HFF-Myc (cell line): ENCODE results near the gene TMCC3.

ENCODE experiments used
- DNase-seq: peaks from one replicate; pipeline ENCODE4 v3.0.0-alpha.2; 2011; ENCODE audit warnings: low read depth; ENCODE audit errors: extremely low read depth
- H3K4me3 ChIP-seq: replicated peaks from 2 replicates; pipeline ENCODE4 v1.5.1; 2011; ENCODE audit warnings: low read depth, mild to moderate bottlenecking, control low read depth, low read length
- TF ChIP-seq, protein P1 (sequence below): IDR thresholded peaks from 2 replicates; pipeline ENCODE4 v1.5.1; 2012; ENCODE audit warnings: mild to moderate bottlenecking, low read depth, low read length, control low read depth; ENCODE audit errors: missing control alignments

The TMCC3 gene

DNA sequence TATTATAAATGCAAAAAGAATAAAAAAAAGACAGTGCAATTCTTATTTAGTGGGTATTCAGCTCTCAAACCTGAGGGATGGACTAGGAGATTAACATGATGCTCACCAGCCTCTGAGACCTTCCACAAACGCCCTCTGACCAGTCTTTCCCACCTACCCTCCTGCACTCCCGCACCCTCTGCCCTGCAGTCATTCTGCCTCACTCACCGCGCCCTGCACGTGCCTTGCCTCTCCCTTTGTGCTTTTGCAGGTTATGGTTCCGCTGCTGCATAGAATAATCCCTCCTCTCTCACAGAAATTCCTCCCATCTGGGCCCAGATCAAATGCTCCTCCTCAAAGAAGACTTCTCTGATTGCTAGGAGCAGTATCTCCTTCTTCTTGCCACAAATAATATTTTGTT, 28.5 kb upstream of the TMCC3 start:
- DNase-seq: no peak
- TF ChIP-seq, protein P1, sequence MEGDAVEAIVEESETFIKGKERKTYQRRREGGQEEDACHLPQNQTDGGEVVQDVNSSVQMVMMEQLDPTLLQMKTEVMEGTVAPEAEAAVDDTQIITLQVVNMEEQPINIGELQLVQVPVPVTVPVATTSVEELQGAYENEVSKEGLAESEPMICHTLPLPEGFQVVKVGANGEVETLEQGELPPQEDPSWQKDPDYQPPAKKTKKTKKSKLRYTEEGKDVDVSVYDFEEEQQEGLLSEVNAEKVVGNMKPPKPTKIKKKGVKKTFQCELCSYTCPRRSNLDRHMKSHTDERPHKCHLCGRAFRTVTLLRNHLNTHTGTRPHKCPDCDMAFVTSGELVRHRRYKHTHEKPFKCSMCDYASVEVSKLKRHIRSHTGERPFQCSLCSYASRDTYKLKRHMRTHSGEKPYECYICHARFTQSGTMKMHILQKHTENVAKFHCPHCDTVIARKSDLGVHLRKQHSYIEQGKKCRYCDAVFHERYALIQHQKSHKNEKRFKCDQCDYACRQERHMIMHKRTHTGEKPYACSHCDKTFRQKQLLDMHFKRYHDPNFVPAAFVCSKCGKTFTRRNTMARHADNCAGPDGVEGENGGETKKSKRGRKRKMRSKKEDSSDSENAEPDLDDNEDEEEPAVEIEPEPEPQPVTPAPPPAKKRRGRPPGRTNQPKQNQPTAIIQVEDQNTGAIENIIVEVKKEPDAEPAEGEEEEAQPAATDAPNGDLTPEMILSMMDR: no peak
- H3K4me3 ChIP-seq: no peak overlapping the region

DNA sequence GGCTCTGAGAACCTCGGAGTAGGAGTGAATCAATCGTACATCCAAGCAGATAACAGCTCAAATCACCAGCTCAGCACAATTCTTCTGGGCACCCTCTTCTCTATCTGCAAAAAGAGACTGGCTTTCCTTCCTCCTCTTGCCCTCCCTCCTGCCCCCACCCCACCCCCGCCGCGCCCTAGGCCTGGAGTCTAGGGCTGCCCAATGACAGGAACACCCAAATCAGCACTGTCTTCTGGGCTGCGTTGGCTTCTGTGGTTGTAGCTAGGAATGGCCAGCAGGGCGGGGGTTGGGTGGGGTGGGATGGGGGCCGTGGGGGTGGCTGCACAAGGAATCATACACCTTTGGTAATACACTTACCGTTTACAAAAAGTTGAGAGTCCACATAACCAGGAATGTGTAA, 28.0 kb upstream of the TMCC3 start:
- TF ChIP-seq, protein P1: no peak
- H3K4me3 ChIP-seq: no peak overlapping the region
- no peak for DNase-seq

DNA sequence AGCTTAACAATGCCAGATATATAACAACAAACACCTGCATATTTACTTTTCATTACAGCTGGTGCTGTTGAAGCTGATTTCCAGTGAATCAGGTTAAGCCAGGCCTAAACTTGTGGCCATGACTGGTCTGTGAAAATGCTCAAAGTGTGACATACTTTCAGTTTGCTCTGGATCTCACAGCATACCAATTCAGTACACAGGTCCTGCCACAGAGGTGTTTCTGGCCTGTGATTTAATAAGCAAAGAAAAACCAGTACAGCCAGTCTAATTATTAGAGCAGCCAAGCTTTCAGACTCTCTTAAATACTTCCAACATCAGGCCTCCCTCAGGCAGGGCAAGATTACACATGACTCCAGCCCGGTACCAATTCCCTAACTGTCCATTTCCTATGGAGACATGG, 27.4 kb upstream of the TMCC3 start:
- TF ChIP-seq, protein P1: no peak
- H3K4me3 ChIP-seq: no peak overlapping the region
- no peak for DNase-seq

DNA sequence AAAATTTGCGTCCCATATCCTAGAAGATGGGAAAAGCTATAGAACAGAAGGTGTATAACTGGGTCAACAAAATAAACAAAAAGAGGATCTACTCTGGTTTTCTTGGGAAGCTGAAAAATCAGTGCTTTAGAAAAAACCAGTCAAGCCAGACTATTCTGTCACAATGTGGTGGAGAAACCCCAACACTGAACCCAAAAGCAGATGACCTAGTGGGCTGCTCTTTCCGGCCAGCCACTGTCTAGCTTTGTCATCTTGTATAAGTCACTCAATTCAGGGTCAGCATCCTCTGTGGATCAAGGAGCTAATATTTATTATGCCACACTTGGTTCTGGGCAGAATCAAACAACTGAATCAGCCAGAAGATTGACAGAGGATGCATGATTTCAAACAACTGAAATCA, 26.6 kb upstream of the TMCC3 start:
- TF ChIP-seq, protein P1: no peak
- H3K4me3 ChIP-seq: no peak overlapping the region
- DNase-seq: no peak

DNA sequence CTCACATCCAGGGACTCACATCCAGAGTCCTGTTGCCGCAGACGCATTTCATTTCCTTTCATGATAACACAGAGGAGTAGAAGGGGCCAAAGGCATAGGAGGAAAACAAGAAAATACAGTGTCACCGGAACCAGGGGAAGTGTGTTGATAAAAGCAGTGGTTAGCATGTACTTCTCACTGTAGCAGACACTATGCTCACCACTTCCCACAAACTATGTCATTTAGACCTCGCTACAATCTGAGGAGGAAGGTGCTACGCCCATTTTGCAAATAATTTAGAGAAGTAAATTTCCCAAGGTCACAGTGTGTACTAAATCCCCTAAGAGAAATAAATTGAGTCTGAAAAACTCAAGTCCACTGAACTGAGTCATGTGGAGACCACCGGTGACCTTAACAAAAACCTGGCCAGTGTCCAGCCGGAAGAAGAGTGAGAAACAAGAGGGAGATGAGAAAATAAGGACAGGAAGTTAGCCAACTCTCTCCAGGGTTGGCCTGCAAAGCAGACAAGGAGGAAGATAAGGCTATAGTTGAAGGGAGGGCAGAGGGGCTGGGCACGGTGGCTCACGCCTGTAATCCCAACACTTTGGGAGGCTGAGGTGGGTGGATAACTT, 25.8 kb upstream of the TMCC3 start:
- no peak overlapping the region for H3K4me3 ChIP-seq
- TF ChIP-seq, protein P1: no peak
- no peak for DNase-seq

DNA sequence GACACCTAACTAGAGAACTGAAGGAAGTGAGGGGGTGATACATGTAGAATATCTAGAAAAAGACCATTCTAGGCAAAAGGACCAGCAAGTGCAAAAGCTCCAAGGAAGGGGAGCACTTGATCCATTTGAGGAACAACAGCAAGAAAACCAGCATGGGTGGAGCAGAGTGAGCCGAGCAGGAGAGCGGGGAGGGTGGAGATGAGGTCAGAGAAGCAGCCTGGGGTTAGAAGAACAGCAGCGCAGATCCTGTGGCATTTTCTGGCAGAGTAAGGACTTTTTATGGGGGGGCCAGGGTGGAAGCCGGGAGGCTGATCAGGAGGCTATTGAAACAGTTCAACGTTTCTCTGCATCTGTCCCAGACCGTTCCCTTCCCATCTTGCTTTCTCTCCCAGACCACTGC, 24.5 kb upstream of the TMCC3 start:
- no peak overlapping the region for H3K4me3 ChIP-seq
- TF ChIP-seq, protein P1: no peak
- DNase-seq: no peak

DNA sequence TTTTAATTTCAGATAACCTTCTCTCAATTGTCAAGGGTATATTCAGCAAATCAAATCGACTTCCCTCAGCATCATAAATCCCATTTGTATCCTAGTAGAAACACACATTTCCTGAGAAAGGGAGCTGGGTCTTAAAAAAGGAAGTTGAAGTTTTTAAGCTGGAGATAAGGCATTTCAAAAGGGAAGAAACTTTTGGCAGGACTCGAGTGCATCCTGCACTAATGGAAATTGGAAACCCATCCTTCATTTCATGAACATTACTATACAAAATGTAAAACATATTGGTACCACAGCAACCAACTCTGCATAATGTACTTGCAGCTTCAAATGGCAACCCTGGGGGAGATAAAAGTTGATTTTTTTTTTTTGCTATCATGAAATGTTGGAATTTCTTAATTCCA, 23.7 kb upstream of the TMCC3 start:
- DNase-seq: no peak
- TF ChIP-seq, protein P1: no peak
- no peak overlapping the region for H3K4me3 ChIP-seq
